ENCODE data around the gene GRIK4.

GRIK4 gene

DNA sequence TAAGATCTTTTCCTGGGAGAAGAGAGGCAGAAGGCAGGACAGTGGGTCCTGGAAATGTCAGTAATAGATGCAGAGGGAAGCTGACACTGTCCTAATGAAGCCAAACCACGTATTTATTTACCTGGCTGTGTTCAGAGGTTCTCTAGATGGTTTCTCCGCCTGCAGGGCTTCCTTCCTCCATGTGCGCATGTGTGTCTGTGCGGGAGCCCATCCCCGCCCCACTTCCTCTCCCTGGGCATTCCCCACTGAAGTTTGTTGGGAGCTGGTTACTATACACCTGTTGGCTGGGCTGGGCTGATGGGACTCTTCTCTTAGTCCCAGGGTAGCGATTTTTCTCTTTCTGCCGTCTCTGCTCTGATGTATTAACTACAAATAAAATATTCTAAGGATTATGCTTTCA is 307.5 kb downstream of the GRIK4 start:
- DNase-seq = no peak

DNA sequence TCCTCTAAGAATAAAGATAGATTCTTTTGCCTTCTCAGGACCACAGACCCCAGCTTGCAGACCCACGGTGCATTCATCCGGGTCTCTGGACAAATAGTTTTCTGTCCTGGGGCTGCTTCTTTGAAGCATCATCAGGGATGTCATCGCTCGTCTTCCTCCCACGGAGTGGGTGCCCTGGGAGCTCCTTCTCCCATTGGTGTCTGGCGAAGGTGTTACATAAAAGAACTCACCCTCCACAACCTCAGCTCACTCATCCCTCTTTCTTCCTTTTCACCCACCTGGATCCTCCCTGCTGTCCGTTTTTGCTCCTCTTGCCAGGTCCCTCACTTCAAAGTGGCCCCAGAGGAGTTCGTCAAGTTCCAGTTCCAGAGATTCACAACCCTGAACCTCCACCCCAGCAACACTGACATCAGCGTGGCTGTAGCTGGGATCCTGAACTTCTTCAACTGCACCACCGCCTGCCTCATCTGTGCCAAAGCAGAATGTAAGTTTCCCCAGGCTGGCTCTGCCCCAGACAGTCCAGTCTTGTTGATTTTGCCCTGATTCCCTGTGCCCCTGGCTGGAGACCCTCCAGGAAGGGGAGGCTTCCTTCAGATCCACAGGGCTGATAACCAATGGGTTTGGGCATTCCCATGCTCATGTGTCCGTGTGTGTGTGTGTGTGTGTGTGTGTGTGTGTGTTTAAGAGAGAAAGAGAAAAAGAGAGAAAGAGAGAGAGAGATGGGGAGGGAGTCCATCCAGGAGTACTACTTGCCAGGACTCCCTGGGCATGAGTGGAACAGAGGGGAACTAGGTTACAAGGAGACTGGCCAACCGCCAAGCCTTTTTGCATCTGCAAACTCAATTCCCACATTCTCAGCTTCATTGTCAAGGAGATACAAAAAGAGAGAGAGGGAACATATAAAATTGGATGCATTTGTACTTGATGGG is 308.2 kb downstream of the GRIK4 start:
- DNase-seq = peak; percentile 31

DNA sequence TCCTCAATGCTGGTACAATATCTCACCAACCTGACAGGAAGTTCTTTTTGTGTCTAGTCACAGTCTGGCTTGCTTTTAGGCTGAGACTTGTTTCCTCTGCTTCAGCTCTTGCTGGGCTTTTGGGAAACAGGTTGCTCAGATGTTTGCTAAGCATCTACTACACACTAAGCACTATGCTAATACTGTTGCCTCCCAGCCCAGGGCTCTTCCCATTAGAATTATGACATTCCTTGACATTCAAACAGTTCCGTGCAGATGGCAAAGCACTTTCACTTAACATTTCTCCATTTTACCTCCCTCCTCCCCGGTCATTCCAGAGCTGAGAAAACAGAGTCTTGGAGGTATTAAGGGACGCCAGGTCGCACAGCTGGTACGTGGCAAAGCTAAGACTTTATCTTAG is 311.6 kb downstream of the GRIK4 start:
- no peak for DNase-seq

DNA sequence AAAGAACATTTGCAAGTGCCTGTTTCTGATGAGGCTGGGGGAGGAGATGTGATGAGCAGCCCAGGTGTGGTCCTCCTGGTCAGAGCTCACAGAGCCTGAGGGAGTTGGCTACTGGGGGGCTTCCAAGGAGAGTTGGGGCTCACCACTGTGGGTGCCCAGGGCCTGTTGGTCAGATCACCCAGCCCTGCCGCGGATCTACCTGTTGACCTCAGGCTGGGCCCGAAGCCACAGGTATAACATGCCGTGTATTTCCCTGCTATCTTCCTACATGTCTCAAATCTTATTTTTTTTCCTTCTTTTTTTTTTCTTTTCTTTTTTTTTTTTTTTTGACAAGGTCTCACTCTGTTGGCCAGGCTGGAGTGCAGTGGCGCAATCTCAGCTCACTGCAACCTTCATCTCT is 312.7 kb downstream of the GRIK4 start:
- no peak for DNase-seq

DNA sequence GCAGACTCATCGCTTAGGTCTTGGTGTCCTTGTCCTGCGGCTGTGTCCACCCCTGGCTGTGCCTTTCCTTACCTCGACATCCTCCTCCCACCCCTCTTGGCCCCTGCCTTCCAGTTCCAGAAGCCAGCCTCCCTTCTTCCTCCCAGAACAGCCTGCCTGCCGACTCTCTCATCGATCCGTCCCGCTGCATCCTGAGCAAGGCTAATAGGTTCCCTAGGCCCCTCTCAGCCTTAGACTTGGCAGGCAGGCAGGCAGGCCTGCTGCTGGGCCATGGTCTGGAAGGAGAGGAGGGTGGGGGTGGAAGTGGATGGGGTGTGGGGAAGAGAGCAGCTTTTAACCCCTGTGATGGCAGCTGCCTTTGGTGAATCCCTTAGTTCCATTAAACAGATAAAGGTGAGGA is 315.6 kb downstream of the GRIK4 start:
- no peak for DNase-seq

DNA sequence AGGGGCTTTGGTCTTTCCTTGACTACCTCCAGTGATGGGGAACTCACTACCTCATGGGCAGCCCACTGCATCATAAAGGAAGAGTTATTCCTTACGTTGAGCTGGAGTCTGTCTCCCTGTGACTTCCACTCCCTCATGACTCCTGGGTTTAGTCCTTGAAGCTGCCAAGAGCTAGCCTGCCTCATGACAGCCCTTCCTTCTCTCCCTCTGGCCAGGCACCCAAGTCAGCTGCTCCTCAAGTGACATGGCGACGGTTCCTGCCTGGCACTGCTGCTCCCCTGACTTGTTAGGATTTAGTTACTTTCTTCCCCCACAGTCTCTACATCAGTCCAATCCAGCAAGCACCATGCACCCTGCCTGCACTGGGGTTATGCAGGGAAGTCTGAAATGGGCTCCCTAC is 316.3 kb downstream of the GRIK4 start:
- DNase-seq = no peak

DNA sequence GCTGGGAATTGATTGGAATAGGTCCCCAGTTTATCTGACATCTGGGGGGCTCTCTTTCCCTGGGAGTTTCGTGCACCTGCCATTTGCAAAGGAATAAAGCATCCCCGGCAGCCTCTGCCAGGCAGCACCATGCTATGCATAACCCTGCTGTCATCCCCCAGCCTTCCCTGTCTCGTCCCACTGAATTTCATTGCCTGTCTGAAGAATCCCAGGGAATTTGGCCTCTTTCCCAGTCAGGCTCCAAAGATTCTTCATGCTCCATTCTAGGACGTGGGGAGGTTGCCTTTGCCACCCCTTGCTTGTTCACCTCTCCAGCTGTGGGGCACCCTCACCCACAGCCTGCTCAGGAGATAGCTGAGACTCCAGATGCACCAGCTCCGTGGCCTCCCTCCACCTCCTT is 317.3 kb downstream of the GRIK4 start:
- DNase-seq = no peak

DNA sequence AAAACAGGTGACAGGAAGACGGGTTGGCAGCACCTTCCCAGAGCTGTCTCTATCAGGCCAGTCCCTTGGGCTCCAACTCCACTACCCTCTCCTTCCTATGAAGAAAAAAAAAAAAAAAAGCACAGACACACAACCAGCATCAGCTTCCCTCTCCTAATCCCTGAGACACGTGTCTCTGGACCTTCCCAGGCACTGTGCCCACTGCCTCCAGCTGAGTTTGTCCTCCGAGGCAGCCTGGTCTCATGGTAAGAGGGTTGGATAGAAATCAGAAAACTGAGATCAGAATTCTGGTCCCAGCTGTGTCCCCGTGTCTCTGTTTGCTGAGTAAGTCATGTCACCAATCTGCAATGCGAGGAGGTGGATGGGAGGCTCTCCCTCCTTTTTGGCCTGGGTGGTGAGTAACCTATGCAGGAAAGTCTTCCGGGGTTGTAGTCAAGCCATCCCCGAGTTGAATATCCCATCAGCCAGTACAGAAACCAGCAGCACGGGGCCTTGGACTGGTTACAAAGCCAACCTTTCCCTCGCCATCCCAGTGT is 318.6 kb downstream of the GRIK4 start:
- DNase-seq = no peak

DNA sequence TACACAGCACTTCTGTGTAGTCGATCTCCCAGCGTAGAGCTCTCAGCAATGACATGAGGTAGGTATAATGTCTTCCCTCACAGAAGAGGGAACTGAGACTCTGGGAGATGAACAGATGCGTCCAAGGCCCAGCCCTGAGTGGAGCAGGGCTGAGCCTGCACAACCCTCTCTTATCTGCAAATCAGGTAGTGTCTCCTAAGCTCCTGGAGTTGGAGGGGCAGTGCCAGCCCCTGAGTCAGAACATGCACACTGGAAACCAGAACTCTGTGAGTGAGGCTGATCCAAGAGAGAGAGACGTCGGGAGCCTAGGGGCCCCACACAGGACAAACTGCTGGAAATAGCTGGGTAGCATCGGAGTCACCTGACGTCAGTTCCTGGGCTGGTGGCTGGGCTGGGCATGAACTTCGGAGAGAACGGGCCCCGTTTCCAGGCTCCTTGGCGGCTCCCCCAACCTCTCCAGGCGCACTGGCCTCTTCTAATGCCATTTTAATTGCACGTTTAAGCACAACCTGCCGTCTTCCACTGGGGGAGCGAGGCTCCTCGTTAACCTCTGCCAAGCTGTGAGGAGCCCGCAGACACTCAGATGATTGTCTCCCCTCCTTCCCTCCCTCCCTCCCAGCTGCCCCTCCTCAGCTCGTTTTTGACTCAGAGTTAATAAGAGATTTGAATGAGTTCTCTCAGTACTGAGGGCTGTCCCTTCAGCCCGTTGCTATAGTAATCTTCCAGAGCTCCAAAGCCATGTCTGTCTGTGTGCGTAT is 321.1 kb downstream of the GRIK4 start:
- peak; percentile 23 for DNase-seq

DNA sequence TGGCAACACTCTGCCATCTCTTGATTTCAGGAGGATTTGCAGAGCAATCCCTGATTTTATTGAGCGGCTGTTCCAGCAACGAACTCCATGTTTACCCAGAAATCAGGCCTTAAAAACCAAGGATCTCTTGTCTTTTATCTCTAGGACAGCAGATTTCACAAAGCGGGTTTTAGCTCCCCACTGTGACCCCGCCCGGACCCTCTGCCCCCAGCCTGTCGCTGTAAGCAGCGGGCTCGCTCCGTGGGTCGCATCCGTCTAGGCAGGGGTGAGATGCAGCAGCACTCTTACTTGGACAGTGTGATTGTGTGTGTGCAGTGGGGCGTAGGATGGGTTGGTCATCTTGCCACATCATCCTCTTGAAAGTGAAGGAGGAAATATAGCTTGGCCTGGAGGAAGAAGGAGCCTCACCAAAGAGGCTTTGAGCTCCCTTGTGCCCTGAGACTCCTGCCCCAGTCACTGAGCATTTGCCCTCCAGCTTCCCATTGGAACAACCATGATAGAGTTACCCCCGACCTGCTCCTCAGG is 323.2 kb downstream of the GRIK4 start:
- DNase-seq = no peak

DNA sequence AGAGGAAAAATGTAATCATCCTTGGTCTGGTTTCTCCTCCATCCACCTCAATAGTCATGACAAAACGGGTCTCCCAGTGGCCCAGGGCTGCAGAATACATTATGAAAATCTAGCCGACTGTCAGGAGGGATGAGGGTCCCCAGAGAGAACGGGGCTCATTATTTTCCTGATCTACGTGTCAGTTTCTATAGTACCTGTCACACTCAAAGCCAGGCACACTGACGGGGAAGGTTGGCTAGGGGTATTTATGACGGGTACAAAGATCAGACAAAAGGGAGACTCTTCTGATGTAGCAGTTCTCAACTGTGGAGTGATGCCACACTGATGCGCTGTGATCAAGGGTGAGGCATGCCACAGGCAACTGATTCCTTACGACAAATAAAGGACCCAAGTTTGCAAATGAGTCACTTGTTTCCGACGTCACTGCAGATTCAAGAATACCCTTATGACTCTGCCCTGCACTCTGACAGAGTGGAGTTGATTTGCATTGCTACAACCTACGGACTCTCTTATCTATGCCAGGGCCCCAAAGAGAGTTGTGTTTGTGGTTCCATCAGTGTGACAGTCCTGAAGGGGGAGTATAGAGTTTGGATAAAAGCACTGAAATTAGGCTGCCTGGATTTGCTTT is 324.2 kb downstream of the GRIK4 start:
- DNase-seq = no peak

DNA sequence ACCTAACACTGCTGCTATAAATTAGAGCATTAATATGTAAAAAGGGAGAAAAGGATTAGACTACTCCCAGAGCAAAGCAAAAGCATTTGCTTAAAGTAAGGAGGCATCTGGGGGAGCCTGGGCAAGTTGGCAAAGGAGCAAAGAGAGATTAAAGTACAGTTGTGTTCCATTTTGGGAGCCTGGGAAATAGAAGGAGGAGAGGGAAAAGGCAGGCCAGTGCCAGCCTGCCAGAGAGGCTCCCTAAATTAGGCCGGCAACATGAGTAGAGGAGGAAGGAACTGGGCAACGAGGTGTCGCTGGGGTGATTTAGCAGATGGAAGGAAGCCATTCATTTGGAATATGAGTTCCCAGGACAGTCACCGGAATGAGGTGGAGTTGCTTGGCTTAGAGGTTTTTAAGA is 326.1 kb downstream of the GRIK4 start:
- no peak for DNase-seq

DNA sequence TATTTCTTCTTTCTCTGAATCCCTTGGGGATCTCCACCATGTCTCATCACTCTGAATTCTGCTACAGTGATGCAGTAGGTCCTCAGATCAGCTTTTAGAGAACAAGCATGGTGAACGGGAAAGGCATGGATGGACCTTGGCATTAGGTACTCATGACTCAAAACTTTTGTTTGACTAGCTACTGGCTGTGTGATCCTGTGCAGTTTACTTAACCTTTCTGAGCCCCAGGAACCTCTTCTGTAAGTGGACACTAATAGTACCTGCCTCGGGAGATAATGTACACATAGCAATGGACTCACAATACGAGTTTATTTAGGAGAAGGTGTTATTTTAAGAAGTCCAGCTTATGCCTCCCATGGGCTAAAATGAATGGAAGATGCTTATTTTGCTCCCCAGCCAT is 327.7 kb downstream of the GRIK4 start:
- DNase-seq = no peak

DNA sequence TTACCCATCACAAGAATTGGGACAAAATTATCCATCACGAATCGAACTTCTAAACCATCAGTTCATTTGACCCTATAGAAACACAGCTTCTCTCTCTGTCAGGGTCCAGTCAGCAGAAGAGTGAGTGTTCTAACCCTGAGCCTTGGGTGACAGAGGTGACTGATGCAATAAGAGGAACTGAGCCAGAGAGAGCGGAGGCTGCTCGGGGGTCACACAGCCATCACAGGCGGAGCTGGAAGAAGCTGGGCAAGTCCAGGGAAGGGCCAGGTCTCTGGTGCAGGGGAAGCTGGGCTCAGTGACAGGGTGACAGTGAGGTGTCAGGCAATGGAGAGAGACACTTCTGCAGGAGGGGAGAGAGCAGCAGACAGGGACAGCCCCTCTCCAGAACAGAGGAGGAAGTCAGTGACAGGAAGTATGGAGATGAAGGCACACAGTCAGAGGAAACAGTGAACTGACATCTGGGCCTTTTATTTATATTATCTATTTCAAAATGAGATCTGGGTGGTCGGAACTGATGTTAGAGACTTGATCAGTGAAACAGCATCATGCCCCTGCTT is 328.4 kb downstream of the GRIK4 start:
- DNase-seq = no peak

DNA sequence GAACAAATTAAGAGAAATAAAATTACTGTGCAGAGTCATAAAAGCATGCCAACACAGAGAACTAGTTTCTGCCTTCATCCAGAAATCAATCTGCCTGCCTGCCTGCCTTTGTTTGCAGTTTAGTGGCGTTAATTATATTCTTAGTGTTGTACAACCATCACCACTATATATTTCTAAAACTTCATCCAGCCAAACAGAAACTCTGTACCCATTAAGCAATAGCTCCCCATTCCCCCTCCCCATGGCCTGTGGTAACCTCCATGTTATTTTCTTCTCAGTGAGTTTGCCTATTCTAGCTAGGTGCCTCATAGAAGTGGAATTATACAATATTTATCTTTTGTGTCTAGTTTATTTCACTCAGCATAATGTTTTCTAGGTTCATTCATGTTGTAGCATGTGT is 329.1 kb downstream of the GRIK4 start:
- no peak for DNase-seq

DNA sequence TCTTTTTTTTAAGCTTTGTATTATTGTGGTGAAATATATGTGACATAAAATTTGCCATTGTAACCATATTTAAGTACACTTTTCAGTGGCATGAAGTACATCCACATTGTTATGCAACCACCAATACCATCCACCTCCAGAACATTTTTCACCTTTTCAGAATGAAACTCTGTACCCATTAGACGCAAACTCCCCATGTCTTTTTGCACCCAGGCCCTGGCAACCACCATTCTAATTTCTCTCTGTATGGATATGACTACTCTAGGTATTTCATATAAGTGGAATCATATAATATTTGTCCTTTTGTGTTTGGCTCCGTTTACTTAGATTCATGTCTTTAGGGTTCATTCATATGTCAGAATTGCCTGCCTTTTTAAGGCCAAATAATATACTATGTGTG is 329.5 kb downstream of the GRIK4 start:
- DNase-seq = no peak

DNA sequence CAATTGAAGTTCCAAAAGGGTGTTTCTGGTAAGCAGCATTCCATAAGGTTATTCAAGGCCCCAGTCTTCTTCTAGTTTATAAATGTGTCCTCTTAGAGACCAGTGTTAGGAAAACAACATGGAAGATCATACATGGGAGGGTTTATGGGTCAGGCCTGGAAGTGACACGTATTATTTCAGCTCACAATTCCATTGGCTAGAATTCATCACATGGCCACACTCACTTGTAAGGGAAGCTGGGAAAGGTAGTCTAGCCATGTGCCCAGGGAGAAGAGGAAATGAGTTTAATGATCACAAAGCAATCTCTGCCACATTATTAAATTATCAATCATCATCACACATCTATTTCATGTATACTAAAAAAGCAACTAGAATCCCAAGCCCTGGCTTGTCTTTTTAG is 330.6 kb downstream of the GRIK4 start:
- no peak for DNase-seq

DNA sequence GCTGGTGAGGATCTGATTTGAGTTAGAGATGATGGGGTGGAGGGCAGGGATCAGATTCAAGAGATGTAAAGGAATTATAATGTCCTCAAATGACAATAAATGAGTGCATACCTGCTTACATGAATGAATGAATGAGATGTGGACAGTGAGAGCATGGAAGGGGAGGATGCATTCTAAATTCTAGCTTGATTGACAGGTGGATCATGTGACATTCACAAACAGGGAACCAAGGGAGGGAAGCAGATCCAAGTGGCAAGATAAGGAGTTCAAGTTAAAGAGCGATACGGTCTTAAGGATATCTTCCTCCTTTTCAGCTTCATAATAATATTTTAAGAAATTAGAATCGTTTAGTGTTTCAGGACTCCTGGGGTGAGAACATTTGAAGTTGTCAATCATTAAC is 341.9 kb downstream of the GRIK4 start:
- no peak for DNase-seq

DNA sequence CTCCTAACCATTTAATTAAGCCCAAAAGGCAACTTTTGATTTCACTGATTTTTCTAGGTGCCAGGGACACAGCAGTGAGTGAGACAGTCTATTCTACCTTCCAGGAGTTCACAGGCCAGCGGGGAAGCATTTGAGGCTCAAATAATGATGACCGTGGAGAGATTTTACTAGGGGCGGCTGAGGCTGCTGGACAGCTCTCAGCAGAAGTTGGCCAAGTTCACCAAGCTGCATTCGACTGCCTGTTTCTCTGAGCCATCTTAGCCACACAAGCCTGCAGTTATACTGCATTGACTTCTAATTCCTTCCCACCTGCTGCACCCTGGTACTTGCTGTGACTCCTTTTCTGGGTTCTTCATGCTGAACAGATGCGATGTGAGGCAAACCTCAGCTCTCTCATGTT is 343.4 kb downstream of the GRIK4 start:
- DNase-seq = no peak

DNA sequence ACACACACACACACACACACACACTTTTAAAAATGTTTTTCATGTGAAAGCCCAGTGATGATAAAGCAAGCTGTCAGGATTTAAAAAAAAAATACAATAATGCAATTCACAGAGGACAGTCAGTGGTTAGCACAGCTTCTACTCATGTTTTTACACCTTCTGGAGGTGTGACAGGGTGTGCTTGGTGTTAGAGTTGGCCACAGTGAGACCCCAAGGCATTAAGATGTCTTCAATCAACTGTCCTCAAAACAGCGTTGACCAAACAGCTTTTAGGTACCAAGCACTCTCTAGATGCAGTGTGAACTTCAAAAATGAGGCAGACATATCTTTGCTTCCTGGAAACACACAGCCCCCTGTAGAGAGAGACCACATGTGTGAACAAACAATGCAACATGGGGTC is 346.0 kb downstream of the GRIK4 start:
- DNase-seq = no peak

DNA sequence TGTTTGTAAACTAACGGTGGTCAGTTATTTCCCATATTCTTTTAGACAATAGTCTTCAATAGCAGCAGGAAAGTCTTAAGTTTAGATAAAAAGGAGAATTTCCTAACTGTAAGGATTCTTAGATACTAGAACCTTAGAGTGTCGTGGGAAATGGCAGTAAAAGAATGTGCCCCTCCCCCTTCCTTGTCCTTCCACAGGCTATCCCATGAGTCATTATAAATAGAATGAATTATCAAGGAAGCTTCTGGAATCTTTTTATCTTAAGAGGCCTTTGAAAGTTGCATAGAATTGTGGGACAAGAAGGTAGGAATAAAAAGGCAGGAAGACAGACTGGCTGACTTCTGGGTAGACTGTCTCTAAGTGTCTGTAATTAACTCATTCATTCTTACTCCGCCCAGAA is 347.2 kb downstream of the GRIK4 start:
- DNase-seq = no peak

DNA sequence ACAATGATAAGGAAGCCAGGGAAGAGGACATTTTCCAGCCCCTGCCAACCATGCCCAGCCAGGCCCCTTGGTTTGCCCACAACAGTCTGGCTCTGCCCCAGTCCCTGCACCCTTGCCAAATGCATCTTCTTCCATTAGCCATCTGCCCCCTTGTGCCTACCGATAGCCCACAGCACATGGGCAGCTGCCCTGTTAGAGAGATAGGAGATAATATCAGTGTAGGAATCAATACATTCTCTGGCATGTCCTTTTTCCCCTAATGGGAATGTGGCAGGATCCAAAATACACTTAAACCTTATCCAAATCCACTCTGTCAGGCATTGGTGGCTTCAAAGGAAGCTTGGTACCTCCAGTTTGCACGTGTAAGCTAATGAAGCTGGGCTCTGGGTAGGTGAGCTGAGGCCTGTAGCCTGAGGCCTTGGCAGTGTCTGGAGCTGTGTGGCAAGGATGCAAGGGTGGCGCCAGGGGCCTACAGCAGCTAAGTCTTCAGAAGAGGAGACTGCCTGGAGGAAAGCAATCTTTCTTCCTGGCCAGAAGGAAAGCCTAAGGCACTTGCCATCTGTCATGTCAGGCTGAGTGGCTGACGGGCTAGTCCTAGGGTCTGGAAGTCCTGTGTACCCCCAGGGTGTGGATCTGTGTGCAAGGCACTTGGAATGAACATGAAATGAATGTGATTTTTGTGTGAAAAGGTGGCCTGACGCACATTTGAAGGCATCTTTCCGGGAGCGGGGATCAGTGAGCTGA is 348.2 kb downstream of the GRIK4 start:
- no peak for DNase-seq

Measured in DMS79 (cell line).